Nucleus accumbens (tissue), 56 donors: ENCODE data around the gene EIF3K.
A peak's percentile ranks its signal among the peaks of the same experiment; 100 is the strongest.

ENCODE experiments used
- DNase-seq, 56 donors: peaks; one replicate each; lab custom pipeline; 2025; lab: John Stamatoyannopoulos, UW

EIF3K gene

GRCh38 chr19:38682195-38682867, 63.3 kb downstream of the EIF3K start:
- DNase-seq = no peak

GRCh38 chr19:38682872-38683392, 63.9 kb downstream of the EIF3K start:
- DNase-seq = no peak

GRCh38 chr19:38683393-38684077, 64.5 kb downstream of the EIF3K start:
- DNase-seq = peak in 21 of 56 donors; percentile 7 to 57 (median 24)

GRCh38 chr19:38684078-38684861, 65.3 kb downstream of the EIF3K start:
- DNase-seq = peak in 1 of 56 donors; percentile 22

- DNase-seq = no peak
Measured at GRCh38 chr19:38684862-38685665, 66.1 kb downstream of the EIF3K start.

- no peak for DNase-seq
Measured at GRCh38 chr19:38685666-38686529, 66.9 kb downstream of the EIF3K start.

GRCh38 chr19:38686530-38686888, 67.5 kb downstream of the EIF3K start:
- no peak for DNase-seq
